HepG2 (cell line): ENCODE data around the gene FXYD4. TPM values are rescaled to one million over a fixed set of nuclear protein-coding genes. Genes with fewer than 3 reads are reported as not detected.

Experiments used
- AGO2 ChIP-seq: fragments of 200-400 bp; formaldehyde crosslinking; optimal IDR thresholded peaks from 2 replicates; pipeline ENCODE3; 2017; ENCODE audit warnings: mild to moderate bottlenecking, low read depth, low read length, moderate library complexity
- CBX1 ChIP-seq: IDR thresholded peaks from one replicate; pipeline ENCODE4 v1.6.1; 2016; ENCODE audit warnings: antibody characterized with exemption, low read depth
- CC2D1A ChIP-seq: sonication (generic); formaldehyde crosslinking; IDR thresholded peaks from 2 replicates; pipeline ENCODE4 v1.8.1; 2023; ENCODE audit warnings: mild to moderate bottlenecking, missing genetic modification reagents
- CENPT ChIP-seq: sonication (generic); formaldehyde crosslinking; IDR thresholded peaks from 2 replicates; pipeline ENCODE4 v1.8.0; 2022; ENCODE audit warnings: low read depth, mild to moderate bottlenecking, moderate library complexity, missing genetic modification reagents
- EZH2 ChIP-seq: conservative IDR thresholded peaks from 2 replicates; pipeline ENCODE4 v1.6.1; 2012; ENCODE audit warnings: mild to moderate bottlenecking, low read depth, low read length, moderate library complexity
- MAFF ChIP-seq: IDR thresholded peaks from 2 replicates; pipeline ENCODE4 v1.6.1; 2011; ENCODE audit warnings: low read depth, low read length, improper control_type of control experiment
- MAFK ChIP-seq, 2 experiments: IDR thresholded peaks in 1 of 2; conservative IDR thresholded peaks in 1 of 2; 2 replicates each; pipeline ENCODE4 v1.6.1; 2011; ENCODE audit warnings: improper control_type of control experiment in 2 of 2, low read length in 2 of 2
- NFIB ChIP-seq: sonication (generic); formaldehyde crosslinking; IDR thresholded peaks from 2 replicates; pipeline ENCODE4 v1.9.0; 2021; ENCODE audit warnings: missing genetic modification reagents, mild to moderate bottlenecking, borderline replicate concordance
- RBFOX2 ChIP-seq: fragments of 200-400 bp; formaldehyde crosslinking; IDR thresholded peaks from 2 replicates; pipeline ENCODE4 v1.6.1; 2017; ENCODE audit warnings: low read depth, mild to moderate bottlenecking, low read length
- RBM22 ChIP-seq: fragments of 200-400 bp; formaldehyde crosslinking; optimal IDR thresholded peaks from 2 replicates; pipeline ENCODE3; 2017; ENCODE audit warnings: mild to moderate bottlenecking, low read length, moderate library complexity
- ZFP82 ChIP-seq: sonication (generic); formaldehyde crosslinking; IDR thresholded peaks from 2 replicates; pipeline ENCODE4 v1.5.1; 2020; ENCODE audit warnings: mild to moderate bottlenecking, missing genetic modification reagents, borderline replicate concordance
- ZNF44 ChIP-seq: sonication (generic); formaldehyde crosslinking; IDR thresholded peaks from 2 replicates; pipeline ENCODE4 v1.5.1; 2020; ENCODE audit warnings: mild to moderate bottlenecking, missing genetic modification reagents
- ZNF558 ChIP-seq: sonication (generic); formaldehyde crosslinking; IDR thresholded peaks from 2 replicates; pipeline ENCODE4 v1.9.0; 2022; ENCODE audit warnings: mild to moderate bottlenecking, missing genetic modification reagents, borderline replicate concordance
- ZUFSP ChIP-seq: sonication (generic); formaldehyde crosslinking; IDR thresholded peaks from 2 replicates; pipeline ENCODE4 v1.9.0; 2021; ENCODE audit warnings: missing genetic modification reagents, mild to moderate bottlenecking, borderline replicate concordance
- polyA plus RNA-seq, 8 experiments: library from polyadenylated mRNA; depleted of rRNA in 3 of 8; stranded (reverse) in 7 of 8; unstranded in 1 of 8; fragments of >200 nt; fragmentation: Illumina TruSeq in 4 of 8; extraction: Trizol in 4 of 8; gene quantifications; 2 replicates each; pipeline versions ENCODE4 v1.2.1 to v1.2.3, GENCODE V29; 2011 to 2016; ENCODE audit warnings: low read depth in 4 of 8, missing spikeins in 1 of 8, mixed read lengths in 1 of 8; ENCODE audit not compliant: insufficient read depth in 1 of 8
- total RNA-seq, 5 experiments: library from RNA; depleted of rRNA; stranded (reverse); fragments of >200 nt; fragmentation: Illumina TruSeq; extraction: Trizol; gene quantifications; 2 replicates each; pipeline ENCODE4 v1.2.3, GENCODE V29; 2016; ENCODE audit warnings: low read depth in 1 of 5
- TF ChIP-seq, protein P1 (sequence below): sonication (generic); formaldehyde crosslinking; IDR thresholded peaks from 2 replicates; pipeline ENCODE4 v1.5.0; 2020; ENCODE audit warnings: missing genetic modification reagents
- TF ChIP-seq, protein P2 (sequence below): sonication (generic); formaldehyde crosslinking; IDR thresholded peaks from 2 replicates; pipeline ENCODE4 v1.8.1; 2023; ENCODE audit warnings: mild to moderate bottlenecking, missing genetic modification reagents
- TF ChIP-seq, protein P3 (sequence below): sonication (generic); formaldehyde crosslinking; IDR thresholded peaks from 2 replicates; pipeline ENCODE4 v1.8.1; 2023; ENCODE audit warnings: missing genetic modification reagents, inconsistent platforms, borderline replicate concordance
- TF ChIP-seq, protein P4 (sequence below): sonication (generic); formaldehyde crosslinking; IDR thresholded peaks from 2 replicates; pipeline ENCODE4 v1.5.1; 2020; ENCODE audit warnings: mild to moderate bottlenecking, missing genetic modification reagents, borderline replicate concordance

Gene FXYD4
- total and polyA plus RNA-seq, 2 of the 13 experiments (the other 11 are each of a cell fraction or from before 2014, with no cell fraction given) = not detected

DNA sequence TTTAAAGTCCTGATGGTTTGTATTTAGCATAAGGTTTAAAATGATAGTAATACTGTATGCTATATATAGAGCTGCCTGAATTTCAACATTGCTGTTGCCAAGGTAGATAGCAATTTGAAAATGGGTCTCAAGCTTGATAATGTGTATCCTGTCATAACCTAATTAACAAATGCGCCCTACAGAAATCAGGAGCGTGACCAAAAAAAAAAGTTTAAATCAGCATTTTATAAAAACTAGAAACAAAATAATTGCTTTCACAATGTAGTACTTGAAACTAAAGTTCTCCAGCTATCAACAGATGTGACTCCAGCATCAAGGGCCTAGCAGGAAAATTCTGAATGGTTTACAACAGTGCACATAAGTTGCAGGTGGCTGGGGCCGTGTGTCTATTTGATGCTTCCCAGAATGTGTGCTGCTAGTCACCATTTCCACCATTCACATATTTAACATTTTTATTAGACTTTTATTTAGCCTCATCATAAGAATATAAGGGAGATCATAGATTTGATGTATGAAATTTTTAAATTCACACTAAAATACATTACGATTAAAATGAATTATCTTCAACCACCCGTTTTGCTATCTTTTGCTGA, 14.1 kb downstream of the FXYD4 start (continued):
- TF ChIP-seq ZNF558 (CRISPR knock-in tag) (no peak), RBFOX2 (peak; percentile 56; the same call in 1 of the 2 replicates), MAFK (conservative IDR thresholded peaks at IDR 0.05 in 1 of 2, IDR thresholded peaks at IDR 0.05 in 1 of 2; ENCODE audit: low read length in 2 of 2) (peak; percentile 62 to 77), ZFP82 (no peak), ZNF44 (CRISPR knock-in tag) (no peak), CBX1 (no peak), RBM22 (peak; percentile 96), ZUFSP (CRISPR knock-in tag) (no peak), CENPT (no peak), CC2D1A (CRISPR knock-in tag) (no peak), MAFF (peak; percentile 59), AGO2 (peak; percentile 60), EZH2 (no peak), NFIB (no peak)
- TF ChIP-seq, protein P1, sequence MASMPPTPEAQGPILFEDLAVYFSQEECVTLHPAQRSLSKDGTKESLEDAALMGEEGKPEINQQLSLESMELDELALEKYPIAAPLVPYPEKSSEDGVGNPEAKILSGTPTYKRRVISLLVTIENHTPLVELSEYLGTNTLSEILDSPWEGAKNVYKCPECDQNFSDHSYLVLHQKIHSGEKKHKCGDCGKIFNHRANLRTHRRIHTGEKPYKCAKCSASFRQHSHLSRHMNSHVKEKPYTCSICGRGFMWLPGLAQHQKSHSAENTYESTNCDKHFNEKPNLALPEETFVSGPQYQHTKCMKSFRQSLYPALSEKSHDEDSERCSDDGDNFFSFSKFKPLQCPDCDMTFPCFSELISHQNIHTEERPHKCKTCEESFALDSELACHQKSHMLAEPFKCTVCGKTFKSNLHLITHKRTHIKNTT (CRISPR knock-in tag) = no peak
- TF ChIP-seq, protein P2, sequence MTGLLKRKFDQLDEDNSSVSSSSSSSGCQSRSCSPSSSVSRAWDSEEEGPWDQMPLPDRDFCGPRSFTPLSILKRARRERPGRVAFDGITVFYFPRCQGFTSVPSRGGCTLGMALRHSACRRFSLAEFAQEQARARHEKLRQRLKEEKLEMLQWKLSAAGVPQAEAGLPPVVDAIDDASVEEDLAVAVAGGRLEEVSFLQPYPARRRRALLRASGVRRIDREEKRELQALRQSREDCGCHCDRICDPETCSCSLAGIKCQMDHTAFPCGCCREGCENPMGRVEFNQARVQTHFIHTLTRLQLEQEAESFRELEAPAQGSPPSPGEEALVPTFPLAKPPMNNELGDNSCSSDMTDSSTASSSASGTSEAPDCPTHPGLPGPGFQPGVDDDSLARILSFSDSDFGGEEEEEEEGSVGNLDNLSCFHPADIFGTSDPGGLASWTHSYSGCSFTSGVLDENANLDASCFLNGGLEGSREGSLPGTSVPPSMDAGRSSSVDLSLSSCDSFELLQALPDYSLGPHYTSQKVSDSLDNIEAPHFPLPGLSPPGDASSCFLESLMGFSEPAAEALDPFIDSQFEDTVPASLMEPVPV (CRISPR knock-in tag) = no peak
- TF ChIP-seq, protein P3, sequence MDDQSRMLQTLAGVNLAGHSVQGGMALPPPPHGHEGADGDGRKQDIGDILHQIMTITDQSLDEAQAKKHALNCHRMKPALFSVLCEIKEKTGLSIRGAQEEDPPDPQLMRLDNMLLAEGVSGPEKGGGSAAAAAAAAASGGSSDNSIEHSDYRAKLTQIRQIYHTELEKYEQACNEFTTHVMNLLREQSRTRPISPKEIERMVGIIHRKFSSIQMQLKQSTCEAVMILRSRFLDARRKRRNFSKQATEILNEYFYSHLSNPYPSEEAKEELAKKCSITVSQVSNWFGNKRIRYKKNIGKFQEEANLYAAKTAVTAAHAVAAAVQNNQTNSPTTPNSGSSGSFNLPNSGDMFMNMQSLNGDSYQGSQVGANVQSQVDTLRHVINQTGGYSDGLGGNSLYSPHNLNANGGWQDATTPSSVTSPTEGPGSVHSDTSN (CRISPR knock-in tag) = no peak
- TF ChIP-seq, protein P4, sequence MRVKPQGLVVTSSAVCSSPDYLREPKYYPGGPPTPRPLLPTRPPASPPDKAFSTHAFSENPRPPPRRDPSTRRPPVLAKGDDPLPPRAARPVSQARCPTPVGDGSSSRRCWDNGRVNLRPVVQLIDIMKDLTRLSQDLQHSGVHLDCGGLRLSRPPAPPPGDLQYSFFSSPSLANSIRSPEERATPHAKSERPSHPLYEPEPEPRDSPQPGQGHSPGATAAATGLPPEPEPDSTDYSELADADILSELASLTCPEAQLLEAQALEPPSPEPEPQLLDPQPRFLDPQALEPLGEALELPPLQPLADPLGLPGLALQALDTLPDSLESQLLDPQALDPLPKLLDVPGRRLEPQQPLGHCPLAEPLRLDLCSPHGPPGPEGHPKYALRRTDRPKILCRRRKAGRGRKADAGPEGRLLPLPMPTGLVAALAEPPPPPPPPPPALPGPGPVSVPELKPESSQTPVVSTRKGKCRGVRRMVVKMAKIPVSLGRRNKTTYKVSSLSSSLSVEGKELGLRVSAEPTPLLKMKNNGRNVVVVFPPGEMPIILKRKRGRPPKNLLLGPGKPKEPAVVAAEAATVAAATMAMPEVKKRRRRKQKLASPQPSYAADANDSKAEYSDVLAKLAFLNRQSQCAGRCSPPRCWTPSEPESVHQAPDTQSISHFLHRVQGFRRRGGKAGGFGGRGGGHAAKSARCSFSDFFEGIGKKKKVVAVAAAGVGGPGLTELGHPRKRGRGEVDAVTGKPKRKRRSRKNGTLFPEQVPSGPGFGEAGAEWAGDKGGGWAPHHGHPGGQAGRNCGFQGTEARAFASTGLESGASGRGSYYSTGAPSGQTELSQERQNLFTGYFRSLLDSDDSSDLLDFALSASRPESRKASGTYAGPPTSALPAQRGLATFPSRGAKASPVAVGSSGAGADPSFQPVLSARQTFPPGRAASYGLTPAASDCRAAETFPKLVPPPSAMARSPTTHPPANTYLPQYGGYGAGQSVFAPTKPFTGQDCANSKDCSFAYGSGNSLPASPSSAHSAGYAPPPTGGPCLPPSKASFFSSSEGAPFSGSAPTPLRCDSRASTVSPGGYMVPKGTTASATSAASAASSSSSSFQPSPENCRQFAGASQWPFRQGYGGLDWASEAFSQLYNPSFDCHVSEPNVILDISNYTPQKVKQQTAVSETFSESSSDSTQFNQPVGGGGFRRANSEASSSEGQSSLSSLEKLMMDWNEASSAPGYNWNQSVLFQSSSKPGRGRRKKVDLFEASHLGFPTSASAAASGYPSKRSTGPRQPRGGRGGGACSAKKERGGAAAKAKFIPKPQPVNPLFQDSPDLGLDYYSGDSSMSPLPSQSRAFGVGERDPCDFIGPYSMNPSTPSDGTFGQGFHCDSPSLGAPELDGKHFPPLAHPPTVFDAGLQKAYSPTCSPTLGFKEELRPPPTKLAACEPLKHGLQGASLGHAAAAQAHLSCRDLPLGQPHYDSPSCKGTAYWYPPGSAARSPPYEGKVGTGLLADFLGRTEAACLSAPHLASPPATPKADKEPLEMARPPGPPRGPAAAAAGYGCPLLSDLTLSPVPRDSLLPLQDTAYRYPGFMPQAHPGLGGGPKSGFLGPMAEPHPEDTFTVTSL (CRISPR knock-in tag) = no peak
